ENCODE results near the gene GRK2. TPM values are rescaled to one million over a fixed set of nuclear protein-coding genes. Genes with fewer than 3 reads are reported as not detected.

The GRK2 gene
- total RNA-seq, 1 experiment from 2014 or later: 56.3 TPM

DNA sequence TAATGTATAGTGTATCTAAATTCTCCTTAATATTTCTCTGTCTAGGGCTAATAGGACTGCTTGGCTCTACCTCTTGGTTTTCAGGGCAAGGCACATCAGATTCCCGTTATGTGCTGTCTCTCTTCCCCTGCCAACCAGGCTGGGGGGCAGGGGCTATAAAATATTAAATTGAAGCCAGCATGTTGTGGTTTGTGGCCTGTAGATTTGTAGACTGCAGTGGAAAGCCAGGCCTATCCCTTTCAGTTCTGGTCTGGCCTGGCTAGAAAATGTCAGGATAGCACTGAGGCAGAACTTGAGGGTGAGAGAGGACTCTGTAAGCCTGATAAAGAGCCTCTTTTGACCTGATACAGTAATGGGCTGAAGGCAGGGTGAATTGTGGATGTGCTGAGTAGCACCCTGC, 14.4 kb upstream of the GRK2 start:
- Mint-ChIP-seq H3K27ac (no peak overlapping the region), H3K4me1 (no peaks in the 10 kb centered on the region)

More for the DNA sequence above, 14.4 kb upstream of the GRK2 start:
- Histone ChIP-seq H4K91ac (ENCODE audit: insufficient read length, low read depth, low read length) (no peak overlapping the region), H3K4me1 (ENCODE audit: insufficient read depth, low read length) (no peaks in the 10 kb centered on the region), H2BK120ac (ENCODE audit: low read depth, low read length, poor library complexity, severe bottlenecking) (no peak overlapping the region), H3K23me2 (ENCODE audit: insufficient read length, low read depth, low read length, poor library complexity, severe bottlenecking) (no peaks in the 10 kb centered on the region), H4K20me1 (ENCODE audit: control insufficient read depth, insufficient read depth, insufficient read length) (no peaks in the 10 kb centered on the region), H3K27me3 (ENCODE audit: insufficient read depth, low read length) (no peaks in the 10 kb centered on the region), H2BK15ac (ENCODE audit: low read depth, low read length) (no peak overlapping the region), H2BK20ac (ENCODE audit: low read depth, low read length, poor library complexity, severe bottlenecking) (no peak overlapping the region), H3K9me3 (ENCODE audit: control insufficient read depth, low read depth, low read length) (no peaks in the 10 kb centered on the region), H2BK12ac (ENCODE audit: insufficient read length, low read depth, low read length) (no peak overlapping the region), H3K23ac (ENCODE audit: insufficient read length, low read depth, low read length) (no peak overlapping the region), H3K27ac (ENCODE audit: insufficient read length, low read depth, low read length) (no peak overlapping the region), H3T11ph (ENCODE audit: low read length) (no peak overlapping the region), H3K4ac (ENCODE audit: low read depth, low read length) (no peak overlapping the region), H3K4me2 (ENCODE audit: insufficient read depth, insufficient read length, low read length) (no peak overlapping the region), H2AFZ (ENCODE audit: low read length) (no peak overlapping the region), H4K8ac (replicated peaks; ENCODE audit: insufficient read length, low read depth, low read length) (no peak overlapping the region), H3K56ac (ENCODE audit: insufficient read length, low read depth, low read length) (no peak overlapping the region), H4K5ac (ENCODE audit: insufficient read length, low read depth, low read length) (no peak overlapping the region), H3K18ac (ENCODE audit: insufficient read length, low read depth, low read length) (no peak overlapping the region), H3K79me2 (ENCODE audit: insufficient read depth, low read length) (no peaks in the 10 kb centered on the region), H2AK5ac (ENCODE audit: insufficient read length, low read length) (no peak overlapping the region), H3K14ac (ENCODE audit: insufficient read depth, low read length) (no peak overlapping the region), H3K79me1 (ENCODE audit: insufficient read depth, low read depth, low read length, poor library complexity, severe bottlenecking) (no peaks in the 10 kb centered on the region), H3K9ac (ENCODE audit: extremely low read depth, insufficient read length, low read length) (no peak overlapping the region), H2BK5ac (ENCODE audit: insufficient read length, low read length) (no peak overlapping the region)
- DNase-seq: no peak
- peaks cover 68 to 99% (median 89%) of the 10 kb centered on the region in 3 experiments; a peak in 6 of 7 replicates for H3K36me3 Mint-ChIP-seq (ENCODE audit: insufficient read depth in 1 of 3, low read depth in 3 of 3)
- no CpG with 5 or more reads among the region's 1 CpG for WGBS (ENCODE audit: extremely low coverage, insufficient read length, low lambda C conversion rate)
- H3K9me3 Mint-ChIP-seq: no peaks in the 10 kb centered on the region
- TF ChIP-seq, protein P1, sequence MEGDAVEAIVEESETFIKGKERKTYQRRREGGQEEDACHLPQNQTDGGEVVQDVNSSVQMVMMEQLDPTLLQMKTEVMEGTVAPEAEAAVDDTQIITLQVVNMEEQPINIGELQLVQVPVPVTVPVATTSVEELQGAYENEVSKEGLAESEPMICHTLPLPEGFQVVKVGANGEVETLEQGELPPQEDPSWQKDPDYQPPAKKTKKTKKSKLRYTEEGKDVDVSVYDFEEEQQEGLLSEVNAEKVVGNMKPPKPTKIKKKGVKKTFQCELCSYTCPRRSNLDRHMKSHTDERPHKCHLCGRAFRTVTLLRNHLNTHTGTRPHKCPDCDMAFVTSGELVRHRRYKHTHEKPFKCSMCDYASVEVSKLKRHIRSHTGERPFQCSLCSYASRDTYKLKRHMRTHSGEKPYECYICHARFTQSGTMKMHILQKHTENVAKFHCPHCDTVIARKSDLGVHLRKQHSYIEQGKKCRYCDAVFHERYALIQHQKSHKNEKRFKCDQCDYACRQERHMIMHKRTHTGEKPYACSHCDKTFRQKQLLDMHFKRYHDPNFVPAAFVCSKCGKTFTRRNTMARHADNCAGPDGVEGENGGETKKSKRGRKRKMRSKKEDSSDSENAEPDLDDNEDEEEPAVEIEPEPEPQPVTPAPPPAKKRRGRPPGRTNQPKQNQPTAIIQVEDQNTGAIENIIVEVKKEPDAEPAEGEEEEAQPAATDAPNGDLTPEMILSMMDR (conservative IDR thresholded peaks at IDR 0.05): no peak
- H3K27me3 Mint-ChIP-seq (ENCODE audit: low read depth): no peaks in the 10 kb centered on the region
- H3K4me3 Mint-ChIP-seq: no peak overlapping the region

All from H9 (cell line).